Prostate gland (tissue), 2 donors: ENCODE measurements around the gene THAP4.

ENCODE experiments used
- POLR2AphosphoS5 ChIP-seq: sonication (generic); formaldehyde crosslinking; IDR thresholded peaks from one replicate; pipeline ENCODE4 v1.6.1; 2017; ENCODE audit warnings: antibody characterized with exemption
- TF ChIP-seq, protein P1 (sequence below), 4 experiments: fragments of 200-600 bp in 2 of 4; fragments of 450-650 bp in 2 of 4; sonication (generic) in 2 of 4; IDR thresholded peaks; 1 replicate in 3 of 4; 2 replicates in 1 of 4; pipeline ENCODE4 v1.5.1; 2016 to 2019; ENCODE audit warnings: antibody characterized with exemption in 4 of 4, mild to moderate bottlenecking in 2 of 4, moderate library complexity in 2 of 4

DNA sequence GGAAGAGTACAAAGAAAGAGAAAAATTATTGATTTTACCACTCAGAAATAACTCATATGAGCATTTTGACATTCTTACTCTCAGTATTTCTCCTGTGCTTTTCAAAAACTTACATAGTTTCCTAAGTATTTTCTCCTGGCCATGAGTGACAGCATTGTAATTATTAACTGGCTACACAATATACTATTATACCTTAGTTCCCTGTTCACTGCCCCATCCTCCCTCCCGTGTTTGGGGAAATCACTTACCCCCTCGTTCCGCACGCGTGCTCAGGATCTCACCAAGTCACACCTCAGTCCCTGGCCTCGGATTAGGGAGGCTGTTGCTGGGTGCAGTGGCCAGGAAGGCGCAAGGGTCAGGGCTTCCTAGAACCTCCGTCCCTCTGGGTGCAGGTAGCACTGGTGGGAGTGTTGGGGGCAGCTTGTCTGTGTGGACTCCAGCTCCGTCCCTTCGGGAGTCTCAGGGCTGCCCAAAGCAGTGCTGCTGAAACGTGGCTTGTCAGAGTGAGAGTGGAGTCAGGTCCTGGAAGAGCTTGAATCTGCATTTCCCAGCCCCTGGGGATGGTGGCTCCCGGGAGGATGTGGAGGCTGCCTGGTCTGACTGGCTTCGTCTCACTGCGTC lies 23.7 kb upstream of the THAP4 start:
- TF ChIP-seq, protein P1, sequence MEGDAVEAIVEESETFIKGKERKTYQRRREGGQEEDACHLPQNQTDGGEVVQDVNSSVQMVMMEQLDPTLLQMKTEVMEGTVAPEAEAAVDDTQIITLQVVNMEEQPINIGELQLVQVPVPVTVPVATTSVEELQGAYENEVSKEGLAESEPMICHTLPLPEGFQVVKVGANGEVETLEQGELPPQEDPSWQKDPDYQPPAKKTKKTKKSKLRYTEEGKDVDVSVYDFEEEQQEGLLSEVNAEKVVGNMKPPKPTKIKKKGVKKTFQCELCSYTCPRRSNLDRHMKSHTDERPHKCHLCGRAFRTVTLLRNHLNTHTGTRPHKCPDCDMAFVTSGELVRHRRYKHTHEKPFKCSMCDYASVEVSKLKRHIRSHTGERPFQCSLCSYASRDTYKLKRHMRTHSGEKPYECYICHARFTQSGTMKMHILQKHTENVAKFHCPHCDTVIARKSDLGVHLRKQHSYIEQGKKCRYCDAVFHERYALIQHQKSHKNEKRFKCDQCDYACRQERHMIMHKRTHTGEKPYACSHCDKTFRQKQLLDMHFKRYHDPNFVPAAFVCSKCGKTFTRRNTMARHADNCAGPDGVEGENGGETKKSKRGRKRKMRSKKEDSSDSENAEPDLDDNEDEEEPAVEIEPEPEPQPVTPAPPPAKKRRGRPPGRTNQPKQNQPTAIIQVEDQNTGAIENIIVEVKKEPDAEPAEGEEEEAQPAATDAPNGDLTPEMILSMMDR (IDR thresholded peaks at IDR 0.05), result no peak
- no peak for TF ChIP-seq POLR2AphosphoS5
